HCT116 (cell line): Measurements from ENCODE around the gene ADRM1. TPM values are rescaled to one million over a fixed set of nuclear protein-coding genes. Genes with fewer than 3 reads are reported as not detected.

ENCODE experiments used
- ATAC-seq: fragments of 200-7000 bp; cut with Tn5 transposase; 2 replicates; pipeline ENCODE4 v1.9.1; 2020; ENCODE audit warnings: mild to moderate bottlenecking, moderate library complexity
- BruUV-seq: library from RNA; stranded (reverse); fragments of 400-500 nt; replicated peaks from 2 replicates; lab custom pipeline; 2021; lab: Mats Ljungman, UMichigan
- CTCF ChIA-PET: fragments of 300-600 bp; sonication (Branson Sonifier 250); formaldehyde crosslinking; loops from one replicate; lab custom pipeline; 2021; ENCODE audit warnings: antibody characterized with exemption; lab: Charles Lee
- POLR2A ChIA-PET: fragments of 300-600, 350-600 bp; sonication (Branson Sonifier 250); formaldehyde crosslinking; loops from one replicate; lab custom pipeline; 2021; ENCODE audit warnings: antibody characterized with exemption; lab: Charles Lee
- RAD21 ChIA-PET, 2 experiments: fragments of 300-600 bp; sonication (Branson Sonifier 250); formaldehyde crosslinking; loops; one replicate each; lab custom pipeline; 2023; ENCODE audit warnings: low total read pairs in 2 of 2; ENCODE audit not compliant: uncharacterized antibody in 2 of 2, unreplicated experiment in 2 of 2, low non-redundant PET in 1 of 2; lab: Charles Lee
- DNase-seq: peaks from one replicate; pipeline ENCODE4 v3.0.0-alpha.2; 2010; ENCODE audit warnings: low read depth, low spot score
- H2AFZ ChIP-seq: fragments of 200-600 bp; shearing (Covaris generic), sonication (generic); 2 replicates; pipeline ENCODE4 v1.6.1; 2017; ENCODE audit warnings: low read depth, mixed run types, mixed read lengths, antibody characterized with exemption, low read length; ENCODE audit not compliant: poor library complexity, severe bottlenecking
- H3K27ac ChIP-seq: 2 replicates; pipeline ENCODE4 v1.5.1; 2012; ENCODE audit warnings: low read depth, low read length
- H3K27me3 ChIP-seq: fragments of 200-600 bp; sonication (generic); 2 replicates; pipeline ENCODE4 v1.6.1; 2016; ENCODE audit warnings: mixed run types, low read length, mixed read lengths; ENCODE audit not compliant: insufficient read depth
- H3K36me3 ChIP-seq, 2 experiments: fragments of 200-500 bp in 1 of 2; fragments of 200-600 bp in 1 of 2; sonication (Bioruptor generic) in 1 of 2; sonication (generic) in 1 of 2; 2 replicates each; pipeline versions ENCODE4 v1.5.1 to v1.6.1; 2014 to 2016; ENCODE audit warnings: low read length in 2 of 2, inconsistent platforms in 1 of 2, mixed read lengths in 1 of 2, mixed run types in 1 of 2; ENCODE audit not compliant: insufficient read depth in 2 of 2, control insufficient read depth in 1 of 2
- H3K4me1 ChIP-seq, 2 experiments: fragments of 200-600 bp in 1 of 2; sonication (generic) in 1 of 2; 2 replicates each; pipeline versions ENCODE4 v1.5.1 to v1.6.1; 2012 to 2017; ENCODE audit warnings: low read length in 2 of 2, inconsistent platforms in 1 of 2, mild to moderate bottlenecking in 1 of 2, mixed read lengths in 1 of 2, mixed run types in 1 of 2, moderate library complexity in 1 of 2; ENCODE audit not compliant: insufficient read depth in 2 of 2, control insufficient read depth in 1 of 2
- H3K4me2 ChIP-seq: fragments of 200-600 bp; sonication (generic); 2 replicates; pipeline ENCODE4 v1.6.1; 2017; ENCODE audit warnings: mixed run types, low read length, mixed read lengths
- H3K4me3 ChIP-seq, 2 experiments: fragments of 200-600 bp in 1 of 2; sonication (generic) in 1 of 2; replicated peaks in 1 of 2; 2 replicates each; pipeline ENCODE4 v1.5.1; 2011 to 2016; ENCODE audit warnings: low read length in 2 of 2, control low read depth in 1 of 2, low read depth in 1 of 2, mild to moderate bottlenecking in 1 of 2, mixed read lengths in 1 of 2, mixed run types in 1 of 2
- H3K79me2 ChIP-seq: fragments of 200-600 bp; sonication (generic); 2 replicates; pipeline ENCODE4 v1.6.1; 2017; ENCODE audit warnings: mild to moderate bottlenecking, mixed run types, low read length, moderate library complexity, mixed read lengths; ENCODE audit not compliant: insufficient read depth
- H3K9ac ChIP-seq: fragments of 200-600 bp; sonication (generic); 2 replicates; pipeline ENCODE4 v1.6.1; 2016; ENCODE audit warnings: low read length, mixed read lengths
- H3K9me2 ChIP-seq: fragments of 200-600 bp; sonication (generic), shearing (Covaris generic); 2 replicates; pipeline ENCODE4 v1.6.1; 2017; ENCODE audit warnings: mixed run types, mild to moderate bottlenecking, moderate library complexity; ENCODE audit not compliant: insufficient read depth
- H3K9me3 ChIP-seq, 2 experiments: fragments of 200-500 bp in 1 of 2; fragments of 200-600 bp in 1 of 2; sonication (Bioruptor generic) in 1 of 2; sonication (generic) in 1 of 2; 2 replicates each; pipeline ENCODE4 v1.6.1; 2014 to 2017; ENCODE audit warnings: low read length in 2 of 2, mixed read lengths in 2 of 2, inconsistent platforms in 1 of 2, low read depth in 1 of 2, mild to moderate bottlenecking in 1 of 2, mixed run types in 1 of 2, moderate library complexity in 1 of 2; ENCODE audit not compliant: control insufficient read depth in 1 of 2, insufficient read depth in 1 of 2
- H4K20me1 ChIP-seq: fragments of 200-600 bp; sonication (generic), shearing (Covaris generic); 2 replicates; pipeline ENCODE4 v1.6.1; 2017; ENCODE audit warnings: mixed run types, mild to moderate bottlenecking, moderate library complexity; ENCODE audit not compliant: insufficient read depth
- CBX3 ChIP-seq: IDR thresholded peaks from 2 replicates; pipeline ENCODE4 v1.6.1; 2012; ENCODE audit warnings: low read depth
- EGR1 ChIP-seq: IDR thresholded peaks from 2 replicates; pipeline ENCODE4 v1.6.1; 2012; ENCODE audit warnings: low read depth
- EZH2phosphoT487 ChIP-seq: fragments of 200-600 bp; IDR thresholded peaks from 2 replicates; pipeline ENCODE4 v1.6.1; 2018; ENCODE audit warnings: antibody characterized with exemption, borderline replicate concordance
- FOSL1 ChIP-seq: IDR thresholded peaks from 2 replicates; pipeline ENCODE4 v1.6.1; 2012; ENCODE audit warnings: low read depth
- JUND ChIP-seq: IDR thresholded peaks from 2 replicates; pipeline ENCODE4 v1.6.1; 2012
- POLR2AphosphoS5 ChIP-seq: IDR thresholded peaks from 2 replicates; pipeline ENCODE4 v1.6.1; 2011; ENCODE audit warnings: mild to moderate bottlenecking, low read depth, low read length, moderate library complexity
- RAD21 ChIP-seq: IDR thresholded peaks from 2 replicates; pipeline ENCODE4 v1.6.1; 2012; ENCODE audit warnings: low read depth, mild to moderate bottlenecking
- REST ChIP-seq: IDR thresholded peaks from 2 replicates; pipeline ENCODE4 v1.6.1; 2012; ENCODE audit warnings: low read depth
- SIN3A ChIP-seq: IDR thresholded peaks from 2 replicates; pipeline ENCODE4 v1.6.1; 2012; ENCODE audit warnings: low read depth
- TCF7L2 ChIP-seq: IDR thresholded peaks from 2 replicates; pipeline ENCODE4 v1.7.0; 2011; ENCODE audit warnings: borderline replicate concordance, inconsistent platforms; ENCODE audit not compliant: insufficient read depth, insufficient read length; ENCODE audit errors: extremely low read depth
- ZBTB33 ChIP-seq: IDR thresholded peaks from 2 replicates; pipeline ENCODE4 v1.6.1; 2011; ENCODE audit warnings: mild to moderate bottlenecking, low read length, moderate library complexity; ENCODE audit not compliant: insufficient replicate concordance; ENCODE audit errors: extremely low read depth
- ZNF274 ChIP-seq: fragments of 200-500 bp; sonication (Bioruptor generic); IDR thresholded peaks from 2 replicates; pipeline ENCODE4 v1.6.1; 2014; ENCODE audit warnings: mild to moderate bottlenecking, low read depth, low read length, inconsistent platforms
- intact Hi-C: fragments of 100-400 bp; cut with micrococcal nuclease; formaldehyde crosslinking; loops from 2 replicates; pipeline ENCODE4 v1.10.0; 2022
- total RNA-seq: library from RNA; stranded (reverse); gene quantifications from one replicate; pipeline ENCODE4 v1.2.1, GENCODE V29; 2021; ENCODE audit not compliant: unreplicated experiment

Gene ADRM1
- total RNA-seq, 1 experiment from 2014 or later, result 158 TPM

GRCh38 chr20:62309198-62309944, 6.6 kb downstream of the ADRM1 start:
- Histone ChIP-seq H3K9ac (no peak overlapping the region), H2AFZ (no peak overlapping the region), H3K27me3 (no peaks in the 10 kb centered on the region), H3K4me1 (peaks cover 8 to 19% of the 10 kb centered on the region in 2 experiments), H4K20me1 (peaks cover 12% of the 10 kb centered on the region; the same call in 1 of the 2 replicates), H3K79me2 (peaks cover 33% of the 10 kb centered on the region), H3K9me3 (no peaks in the 10 kb centered on the region), H3K27ac (no peak overlapping the region), H3K36me3 (peaks cover 20 to 43% of the 10 kb centered on the region in 2 experiments), H3K9me2 (no peaks in the 10 kb centered on the region), H3K4me2 (no peak overlapping the region), H3K4me3 (no peak overlapping the region)
- TF ChIP-seq REST (no peak), ZBTB33 (no peak), JUND (no peak), POLR2AphosphoS5 (no peak), FOSL1 (no peak), CBX3 (no peak), EGR1 (no peak), EZH2phosphoT487 (no peak), RAD21 (no peak), SIN3A (no peak), TCF7L2 (no peak), ZNF274 (no peak)
- no peak for ATAC-seq
- ChIA-PET RAD21 (no interaction called here), POLR2A (no interaction called here), CTCF (no interaction called here)
- BruUV-seq, result TSS peak; percentile 44
- intact Hi-C loops, result loop anchor here (10.0 kb wide), 1 partner anchor 495 kb away; the partner anchor contains the start of gene OGFR
- no peak for DNase-seq
